Endothelial cell of hepatic sinusoid (primary cell): ENCODE measurements around the gene MAG.

Source experiments
- in situ Hi-C: cut with HindIII; loops from 2 replicates; pipeline ENCODE4 v1.10.0; 2017; ENCODE audit warnings: low sequenced_read_pairs

MAG gene

GRCh38 chr19:35311901-35312665 is 20.1 kb downstream of the MAG start:
- in situ Hi-C loops: no loop called here

- in situ Hi-C loops: no loop called here
Observed at GRCh38 chr19:35313587-35313986, 21.6 kb downstream of the MAG start.

GRCh38 chr19:35314031-35314430 is 22.1 kb downstream of the MAG start:
- in situ Hi-C loops: no loop called here

- in situ Hi-C loops: no loop called here
Observed at GRCh38 chr19:35314858-35315470, 23.0 kb downstream of the MAG start.

- in situ Hi-C loops: no loop called here
Observed at GRCh38 chr19:35315883-35316282, 23.9 kb downstream of the MAG start.

GRCh38 chr19:35316560-35316959 is 24.6 kb downstream of the MAG start:
- in situ Hi-C loops: no loop called here

GRCh38 chr19:35317464-35318043 is 25.6 kb downstream of the MAG start:
- in situ Hi-C loops: no loop called here

GRCh38 chr19:35318679-35319448 is 26.9 kb downstream of the MAG start:
- in situ Hi-C loops: no loop called here

- in situ Hi-C loops: no loop called here
Observed at GRCh38 chr19:35320065-35320713, 28.2 kb downstream of the MAG start.

- in situ Hi-C loops: no loop called here
Observed at GRCh38 chr19:35321291-35321690, 29.3 kb downstream of the MAG start.

GRCh38 chr19:35322014-35322413 is 30.1 kb downstream of the MAG start:
- in situ Hi-C loops: no loop called here

- in situ Hi-C loops: no loop called here
Observed at GRCh38 chr19:35327642-35328041, 35.7 kb downstream of the MAG start.

GRCh38 chr19:35328851-35329285 is 36.9 kb downstream of the MAG start, which contains the start of gene CD22:
CD22 (plus strand) TSS chr19:35329187; CDS start chr19:35332041, 2,854 bp downstream.
- in situ Hi-C loops: no loop called here

GRCh38 chr19:35329323-35329722 is 37.4 kb downstream of the MAG start:
- in situ Hi-C loops: no loop called here

- in situ Hi-C loops: no loop called here
Observed at GRCh38 chr19:35330475-35330874, 38.5 kb downstream of the MAG start.

- in situ Hi-C loops: no loop called here
Observed at GRCh38 chr19:35331551-35332214, 39.7 kb downstream of the MAG start.

GRCh38 chr19:35332817-35333216 is 40.9 kb downstream of the MAG start:
- in situ Hi-C loops: no loop called here

GRCh38 chr19:35334144-35334753 is 42.3 kb downstream of the MAG start:
- in situ Hi-C loops: no loop called here

- in situ Hi-C loops: no loop called here
Observed at GRCh38 chr19:35336166-35336955, 44.4 kb downstream of the MAG start.
